WTC11 (cell line): ENCODE measurements around the gene FBXO22. TPM values are rescaled to one million over a fixed set of nuclear protein-coding genes. Genes with fewer than 3 reads are reported as not detected.
A peak's percentile ranks its signal among the peaks of the same experiment; 100 is the strongest.

Source experiments
- ATAC-seq: fragments of 200-7000 bp; cut with Tn5 transposase; 2 replicates; pipeline ENCODE4 v1.10.0; 2021; ENCODE audit warnings: mild to moderate bottlenecking, moderate library complexity
- CTCF ChIA-PET: fragments of 300-600 bp; sonication (Branson Sonifier 250); formaldehyde crosslinking; loops from one replicate; lab custom pipeline; 2021; ENCODE audit warnings: antibody characterized with exemption; lab: Charles Lee
- POLR2A ChIA-PET: fragments of 350-600 bp; sonication (Branson Sonifier 250); formaldehyde crosslinking; loops from one replicate; lab custom pipeline; 2021; ENCODE audit warnings: antibody characterized with exemption; lab: Charles Lee
- DNase-seq: peaks from one replicate; pipeline ENCODE4 v3.0.0; 2021; ENCODE audit warnings: low spot score
- H3K27ac Mint-ChIP-seq: 2 replicates; pipeline ENCODE4 v1.8.0; 2021; ENCODE audit warnings: mixed read lengths
- H3K27me3 Mint-ChIP-seq: 2 replicates; pipeline ENCODE4 v1.8.0; 2021; ENCODE audit warnings: low read depth, mild to moderate bottlenecking, moderate library complexity, mixed read lengths
- H3K36me3 Mint-ChIP-seq: 2 replicates; pipeline ENCODE4 v1.8.0; 2021; ENCODE audit warnings: mixed read lengths
- H3K4me1 Mint-ChIP-seq: 2 replicates; pipeline ENCODE4 v1.8.0; 2022; ENCODE audit warnings: mixed read lengths
- H3K4me3 Mint-ChIP-seq: 2 replicates; pipeline ENCODE4 v1.8.0; 2021; ENCODE audit warnings: mild to moderate bottlenecking, moderate library complexity, mixed read lengths
- H3K9me3 Mint-ChIP-seq: 2 replicates; pipeline ENCODE4 v1.8.0; 2021; ENCODE audit warnings: mixed read lengths
- CDX4 ChIP-seq: fragments of 250-450 bp; sonication (Bioruptor Pico); IDR thresholded peaks from 2 replicates; pipeline ENCODE4 v1.9.0; 2021; ENCODE audit warnings: moderate library complexity, mild to moderate bottlenecking, inconsistent platforms, borderline replicate concordance
- E2F5 ChIP-seq: sonication (generic); formaldehyde crosslinking; IDR thresholded peaks from 2 replicates; pipeline ENCODE4 v1.8.1; 2022; ENCODE audit warnings: mild to moderate bottlenecking, moderate library complexity, missing genetic modification reagents
- EMX1 ChIP-seq: fragments of 250-450 bp; sonication (Bioruptor Pico); IDR thresholded peaks from 2 replicates; pipeline ENCODE4 v1.8.0; 2021; ENCODE audit warnings: mild to moderate bottlenecking
- FOXJ3 ChIP-seq: sonication (generic); formaldehyde crosslinking; IDR thresholded peaks from 2 replicates; pipeline ENCODE4 v1.9.0; 2021; ENCODE audit warnings: missing genetic modification reagents, mild to moderate bottlenecking, borderline replicate concordance
- FOXP1 ChIP-seq: sonication (generic); formaldehyde crosslinking; IDR thresholded peaks from 2 replicates; pipeline ENCODE4 v1.8.0; 2022; ENCODE audit warnings: missing genetic modification reagents, mild to moderate bottlenecking, moderate library complexity, borderline replicate concordance
- MXD4 ChIP-seq: fragments of 250-450 bp; sonication (Bioruptor Pico); IDR thresholded peaks from 2 replicates; pipeline ENCODE4 v1.8.0; 2021; ENCODE audit warnings: mild to moderate bottlenecking, moderate library complexity, borderline replicate concordance
- NFYB ChIP-seq: sonication (generic); formaldehyde crosslinking; conservative IDR thresholded peaks from 2 replicates; pipeline ENCODE4 v1.8.0; 2022; ENCODE audit warnings: low read depth, missing genetic modification reagents
- STAT6 ChIP-seq: sonication (generic); formaldehyde crosslinking; conservative IDR thresholded peaks from 2 replicates; pipeline ENCODE4 v1.8.1; 2023; ENCODE audit warnings: mild to moderate bottlenecking, low read depth, missing genetic modification reagents, moderate library complexity
- TEAD4 ChIP-seq: sonication (generic); formaldehyde crosslinking; IDR thresholded peaks from 2 replicates; pipeline ENCODE4 v1.8.0; 2022; ENCODE audit warnings: mild to moderate bottlenecking, missing genetic modification reagents
- ZNF219 ChIP-seq: sonication (generic); formaldehyde crosslinking; IDR thresholded peaks from 2 replicates; pipeline ENCODE4 v1.8.0; 2023; ENCODE audit warnings: missing genetic modification reagents, mild to moderate bottlenecking, borderline replicate concordance
- ZNF671 ChIP-seq: fragments of 250-450 bp; sonication (Bioruptor Pico); IDR thresholded peaks from 2 replicates; pipeline ENCODE4 v1.8.0; 2021; ENCODE audit warnings: mild to moderate bottlenecking
- total RNA-seq: library from RNA; stranded (reverse); gene quantifications from 3 replicates; pipeline ENCODE4 v1.2.3, GENCODE V29; 2021
- TF ChIP-seq, protein P1 (sequence below): sonication (generic); formaldehyde crosslinking; IDR thresholded peaks from 2 replicates; pipeline ENCODE4 v1.8.0; 2022; ENCODE audit warnings: missing genetic modification reagents
- TF ChIP-seq, protein P2 (sequence below): sonication (generic); formaldehyde crosslinking; IDR thresholded peaks from 2 replicates; pipeline ENCODE4 v1.8.0; 2023; ENCODE audit warnings: mild to moderate bottlenecking, missing genetic modification reagents
- TF ChIP-seq, protein P3 (sequence below): sonication (generic); formaldehyde crosslinking; IDR thresholded peaks from 2 replicates; pipeline ENCODE4 v1.8.0; 2022; ENCODE audit warnings: mild to moderate bottlenecking, missing genetic modification reagents
- TF ChIP-seq, protein P4 (sequence below): sonication (generic); formaldehyde crosslinking; IDR thresholded peaks from 2 replicates; pipeline ENCODE4 v1.8.1; 2023; ENCODE audit warnings: mild to moderate bottlenecking, missing genetic modification reagents

The FBXO22 gene
- total RNA-seq, 1 experiment from 2014 or later = 95.7 TPM

- TF ChIP-seq E2F5 (CRISPR knock-in tag) (no peak), FOXJ3 (CRISPR knock-in tag) (no peak), EMX1 (CRISPR knock-in tag) (no peak), MXD4 (CRISPR knock-in tag) (no peak), FOXP1 (CRISPR knock-in tag) (no peak), TEAD4 (no peak), STAT6 (CRISPR knock-in tag) (no peak), NFYB (CRISPR knock-in tag) (no peak)
- TF ChIP-seq, protein P1, sequence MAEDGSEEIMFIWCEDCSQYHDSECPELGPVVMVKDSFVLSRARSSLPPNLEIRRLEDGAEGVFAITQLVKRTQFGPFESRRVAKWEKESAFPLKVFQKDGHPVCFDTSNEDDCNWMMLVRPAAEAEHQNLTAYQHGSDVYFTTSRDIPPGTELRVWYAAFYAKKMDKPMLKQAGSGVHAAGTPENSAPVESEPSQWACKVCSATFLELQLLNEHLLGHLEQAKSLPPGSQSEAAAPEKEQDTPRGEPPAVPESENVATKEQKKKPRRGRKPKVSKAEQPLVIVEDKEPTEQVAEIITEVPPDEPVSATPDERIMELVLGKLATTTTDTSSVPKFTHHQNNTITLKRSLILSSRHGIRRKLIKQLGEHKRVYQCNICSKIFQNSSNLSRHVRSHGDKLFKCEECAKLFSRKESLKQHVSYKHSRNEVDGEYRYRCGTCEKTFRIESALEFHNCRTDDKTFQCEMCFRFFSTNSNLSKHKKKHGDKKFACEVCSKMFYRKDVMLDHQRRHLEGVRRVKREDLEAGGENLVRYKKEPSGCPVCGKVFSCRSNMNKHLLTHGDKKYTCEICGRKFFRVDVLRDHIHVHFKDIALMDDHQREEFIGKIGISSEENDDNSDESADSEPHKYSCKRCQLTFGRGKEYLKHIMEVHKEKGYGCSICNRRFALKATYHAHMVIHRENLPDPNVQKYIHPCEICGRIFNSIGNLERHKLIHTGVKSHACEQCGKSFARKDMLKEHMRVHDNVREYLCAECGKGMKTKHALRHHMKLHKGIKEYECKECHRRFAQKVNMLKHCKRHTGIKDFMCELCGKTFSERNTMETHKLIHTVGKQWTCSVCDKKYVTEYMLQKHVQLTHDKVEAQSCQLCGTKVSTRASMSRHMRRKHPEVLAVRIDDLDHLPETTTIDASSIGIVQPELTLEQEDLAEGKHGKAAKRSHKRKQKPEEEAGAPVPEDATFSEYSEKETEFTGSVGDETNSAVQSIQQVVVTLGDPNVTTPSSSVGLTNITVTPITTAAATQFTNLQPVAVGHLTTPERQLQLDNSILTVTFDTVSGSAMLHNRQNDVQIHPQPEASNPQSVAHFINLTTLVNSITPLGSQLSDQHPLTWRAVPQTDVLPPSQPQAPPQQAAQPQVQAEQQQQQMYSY (CRISPR knock-in tag) = no peak
- TF ChIP-seq, protein P2, sequence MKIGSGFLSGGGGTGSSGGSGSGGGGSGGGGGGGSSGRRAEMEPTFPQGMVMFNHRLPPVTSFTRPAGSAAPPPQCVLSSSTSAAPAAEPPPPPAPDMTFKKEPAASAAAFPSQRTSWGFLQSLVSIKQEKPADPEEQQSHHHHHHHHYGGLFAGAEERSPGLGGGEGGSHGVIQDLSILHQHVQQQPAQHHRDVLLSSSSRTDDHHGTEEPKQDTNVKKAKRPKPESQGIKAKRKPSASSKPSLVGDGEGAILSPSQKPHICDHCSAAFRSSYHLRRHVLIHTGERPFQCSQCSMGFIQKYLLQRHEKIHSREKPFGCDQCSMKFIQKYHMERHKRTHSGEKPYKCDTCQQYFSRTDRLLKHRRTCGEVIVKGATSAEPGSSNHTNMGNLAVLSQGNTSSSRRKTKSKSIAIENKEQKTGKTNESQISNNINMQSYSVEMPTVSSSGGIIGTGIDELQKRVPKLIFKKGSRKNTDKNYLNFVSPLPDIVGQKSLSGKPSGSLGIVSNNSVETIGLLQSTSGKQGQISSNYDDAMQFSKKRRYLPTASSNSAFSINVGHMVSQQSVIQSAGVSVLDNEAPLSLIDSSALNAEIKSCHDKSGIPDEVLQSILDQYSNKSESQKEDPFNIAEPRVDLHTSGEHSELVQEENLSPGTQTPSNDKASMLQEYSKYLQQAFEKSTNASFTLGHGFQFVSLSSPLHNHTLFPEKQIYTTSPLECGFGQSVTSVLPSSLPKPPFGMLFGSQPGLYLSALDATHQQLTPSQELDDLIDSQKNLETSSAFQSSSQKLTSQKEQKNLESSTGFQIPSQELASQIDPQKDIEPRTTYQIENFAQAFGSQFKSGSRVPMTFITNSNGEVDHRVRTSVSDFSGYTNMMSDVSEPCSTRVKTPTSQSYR = no peak
- TF ChIP-seq, protein P3, sequence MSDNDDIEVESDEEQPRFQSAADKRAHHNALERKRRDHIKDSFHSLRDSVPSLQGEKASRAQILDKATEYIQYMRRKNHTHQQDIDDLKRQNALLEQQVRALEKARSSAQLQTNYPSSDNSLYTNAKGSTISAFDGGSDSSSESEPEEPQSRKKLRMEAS (CRISPR knock-in tag) = no peak
These were observed 41.8 kb upstream of the FBXO22 start (continued) for GRCh38 chr15:75861750-75862402.

DNA sequence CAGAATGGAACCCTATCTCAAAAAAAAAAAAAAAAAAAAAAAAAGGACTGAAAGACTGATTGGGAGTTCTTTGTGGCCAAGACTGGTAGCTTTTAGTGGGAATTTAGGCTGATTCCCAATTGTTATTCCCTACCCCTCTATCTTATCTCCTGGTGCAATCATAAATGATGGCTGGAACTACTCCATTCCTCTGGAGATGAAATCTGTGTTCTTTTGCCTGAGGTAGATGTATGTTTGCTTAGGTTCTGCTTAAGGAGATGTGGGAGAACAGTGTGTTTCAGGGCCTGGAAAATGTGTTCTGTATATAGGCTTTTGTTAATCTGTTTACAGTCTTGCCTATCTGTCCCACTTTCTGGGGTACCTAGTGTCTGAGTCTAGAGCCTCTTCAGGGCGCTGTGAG lies 40.9 kb upstream of the FBXO22 start:
- ChIA-PET CTCF (no interaction called here), POLR2A (interaction anchor here (0.6 kb wide), 1 partner anchor 157 kb away, joined by 4 read pairs; no protein-coding TSS in a partner anchor)
- DNase-seq = no peak
- no peak for ATAC-seq
- H3K9me3 Mint-ChIP-seq = no peaks in the 10 kb centered on the region
- peaks cover 49% of the 10 kb centered on the region for H3K4me1 Mint-ChIP-seq
- no peak for TF ChIP-seq EMX1 (CRISPR knock-in tag)
- TF ChIP-seq MXD4 (CRISPR knock-in tag) = no peak
- TF ChIP-seq CDX4 = no peak
- no peak for TF ChIP-seq ZNF219 (CRISPR knock-in tag)
- TF ChIP-seq, protein P4, sequence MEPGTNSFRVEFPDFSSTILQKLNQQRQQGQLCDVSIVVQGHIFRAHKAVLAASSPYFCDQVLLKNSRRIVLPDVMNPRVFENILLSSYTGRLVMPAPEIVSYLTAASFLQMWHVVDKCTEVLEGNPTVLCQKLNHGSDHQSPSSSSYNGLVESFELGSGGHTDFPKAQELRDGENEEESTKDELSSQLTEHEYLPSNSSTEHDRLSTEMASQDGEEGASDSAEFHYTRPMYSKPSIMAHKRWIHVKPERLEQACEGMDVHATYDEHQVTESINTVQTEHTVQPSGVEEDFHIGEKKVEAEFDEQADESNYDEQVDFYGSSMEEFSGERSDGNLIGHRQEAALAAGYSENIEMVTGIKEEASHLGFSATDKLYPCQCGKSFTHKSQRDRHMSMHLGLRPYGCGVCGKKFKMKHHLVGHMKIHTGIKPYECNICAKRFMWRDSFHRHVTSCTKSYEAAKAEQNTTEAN (CRISPR knock-in tag) = no peak
- no peak for TF ChIP-seq ZNF671
- 0 out of 2 replicates have a peak overlapping the region, but pooled peaks have one; percentile 3 for H3K27ac Mint-ChIP-seq
- no peak overlapping the region for H3K4me3 Mint-ChIP-seq
- peaks cover 18% of the 10 kb centered on the region for H3K36me3 Mint-ChIP-seq
- no peaks in the 10 kb centered on the region for H3K27me3 Mint-ChIP-seq
